Measurements from ENCODE around the gene ZNF148.

Gene ZNF148

DNA sequence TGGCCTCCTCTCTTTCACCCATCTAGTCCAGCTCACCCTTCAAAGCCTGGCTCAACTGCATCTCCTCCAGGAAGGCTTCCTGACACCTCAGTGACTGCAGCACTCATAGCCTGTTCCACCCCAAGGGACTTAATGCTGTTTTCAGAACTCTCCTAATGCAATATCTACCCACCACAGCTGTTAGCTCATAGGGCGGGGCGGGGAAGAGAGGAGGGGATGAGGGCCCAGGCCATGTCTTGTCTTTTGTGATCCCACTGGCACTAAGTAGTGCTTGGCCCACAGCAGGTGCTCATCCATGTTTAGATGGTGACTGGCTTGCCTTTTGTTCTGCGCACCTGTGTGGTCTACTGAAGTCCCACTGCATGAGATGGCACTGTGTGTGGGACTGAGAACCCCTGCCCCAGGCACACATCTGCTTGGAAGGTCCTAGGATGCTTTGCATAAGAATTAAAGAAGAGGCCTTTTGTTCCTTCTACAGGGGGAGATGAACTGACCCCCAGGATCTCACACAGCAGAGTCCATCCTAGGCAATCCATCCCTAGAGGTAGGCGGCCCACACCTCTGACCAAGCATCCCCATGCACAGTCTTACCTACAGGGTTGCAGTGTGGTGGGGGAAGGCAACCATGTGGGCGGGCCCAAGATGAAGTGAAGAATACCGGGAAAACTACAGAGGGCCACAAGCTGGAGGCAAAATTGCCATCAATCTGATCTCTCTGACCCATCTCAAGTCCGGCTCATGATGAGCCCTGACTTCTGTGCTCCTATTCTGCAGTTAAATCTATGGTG, 185.6 kb downstream of the ZNF148 start:
- no peak for DNase-seq (ENCODE audit: low read depth)

DNA sequence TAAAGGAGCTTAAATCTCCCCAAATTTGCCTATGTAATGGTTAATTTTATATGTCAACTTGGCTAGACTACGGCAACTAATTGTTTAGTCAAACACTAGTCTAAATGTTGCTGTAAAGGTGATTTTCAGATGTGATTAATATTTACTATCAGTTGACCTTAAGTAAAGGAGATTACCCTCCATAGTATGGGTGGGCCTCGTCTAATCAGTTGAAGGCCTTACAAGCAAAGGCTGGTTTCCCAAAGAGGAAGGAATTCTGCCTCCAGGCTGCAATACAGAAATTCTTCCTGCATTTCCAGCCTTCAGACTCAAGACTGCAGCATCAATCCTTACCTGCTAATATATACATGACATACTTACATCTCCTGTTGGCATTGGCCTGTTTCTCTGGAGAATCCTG, 186.2 kb downstream of the ZNF148 start:
- DNase-seq (ENCODE audit: low read depth): no peak

DNA sequence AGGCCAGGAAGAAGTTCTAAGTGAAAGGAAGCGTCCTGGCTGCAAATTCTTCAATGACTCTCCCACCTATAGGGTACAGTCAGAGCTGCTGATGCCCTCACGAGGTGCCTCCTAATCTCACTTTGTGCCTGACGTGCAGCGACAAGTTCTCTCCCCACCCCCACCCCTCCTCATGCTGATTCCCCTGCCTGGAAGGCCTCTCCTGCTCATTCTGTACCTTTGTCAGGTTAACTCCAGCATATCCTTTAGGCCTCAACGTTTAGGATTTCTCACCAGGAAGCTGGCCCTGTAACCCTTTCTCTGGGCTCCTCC, 187.6 kb downstream of the ZNF148 start:
- DNase-seq (ENCODE audit: low read depth): no peak

DNA sequence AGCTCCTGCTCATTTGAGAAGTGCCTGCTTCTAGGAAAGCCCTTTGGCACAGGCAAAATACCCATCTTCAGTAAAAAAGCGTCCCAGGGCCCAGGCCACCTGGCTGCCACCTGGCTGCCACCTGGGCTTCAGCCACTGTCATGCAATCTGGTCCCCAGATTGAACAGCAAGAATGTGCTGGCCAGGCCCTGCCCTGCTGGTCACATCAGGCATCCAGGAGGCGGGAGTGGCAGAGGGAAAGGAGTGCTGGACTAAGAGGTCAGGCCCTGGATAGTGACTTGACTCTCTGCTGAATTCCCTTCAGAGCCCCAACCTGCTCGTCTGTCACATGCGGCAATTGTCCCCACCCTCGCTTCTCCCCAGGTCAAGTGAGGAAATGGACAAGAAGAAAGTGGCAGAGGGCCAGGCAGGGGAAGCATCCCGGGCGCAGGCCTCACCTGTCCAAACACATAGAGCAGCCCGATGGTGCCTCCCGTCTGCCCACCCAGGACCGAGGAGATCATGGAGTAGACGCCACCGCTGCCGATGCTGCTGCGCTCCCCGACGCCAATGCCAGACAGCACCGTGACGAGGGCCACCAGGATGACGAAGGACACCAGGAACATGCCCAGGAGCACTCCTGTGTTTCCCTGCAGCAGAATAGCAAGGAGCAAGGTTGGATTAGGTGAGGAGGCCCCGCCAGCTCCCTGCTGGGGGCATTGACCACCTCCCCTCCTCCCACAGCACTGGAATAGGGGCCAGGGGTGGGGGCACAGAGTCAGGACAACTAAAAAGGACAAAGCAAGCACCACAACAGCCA, 188.1 kb downstream of the ZNF148 start:
- no peak for DNase-seq (ENCODE audit: low read depth)

DNA sequence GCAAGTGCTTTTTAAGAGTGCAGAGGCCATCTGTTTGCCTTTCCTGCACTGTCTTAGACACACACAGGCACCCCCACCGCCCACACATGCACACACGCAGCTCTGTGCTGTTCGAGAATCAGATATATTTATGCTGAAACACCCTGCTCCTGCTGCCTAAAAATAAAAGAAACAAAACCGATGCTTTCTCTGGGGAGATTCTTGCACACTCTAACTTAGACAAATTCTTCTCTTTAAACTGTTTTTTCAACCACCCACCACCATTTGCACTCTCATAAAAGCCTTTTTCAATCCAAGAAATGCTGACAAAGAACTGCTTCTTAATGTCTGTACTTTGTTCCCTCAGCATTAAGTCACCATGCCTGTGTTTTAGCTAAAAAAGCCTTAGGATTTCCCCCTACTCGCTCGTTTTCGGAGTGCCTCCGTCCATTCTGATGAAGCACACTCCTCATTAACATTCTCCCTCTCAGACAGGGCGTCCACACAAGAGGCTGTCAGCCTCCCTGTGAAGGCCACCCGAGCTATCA, 188.8 kb downstream of the ZNF148 start:
- no peak for DNase-seq (ENCODE audit: low read depth)

DNA sequence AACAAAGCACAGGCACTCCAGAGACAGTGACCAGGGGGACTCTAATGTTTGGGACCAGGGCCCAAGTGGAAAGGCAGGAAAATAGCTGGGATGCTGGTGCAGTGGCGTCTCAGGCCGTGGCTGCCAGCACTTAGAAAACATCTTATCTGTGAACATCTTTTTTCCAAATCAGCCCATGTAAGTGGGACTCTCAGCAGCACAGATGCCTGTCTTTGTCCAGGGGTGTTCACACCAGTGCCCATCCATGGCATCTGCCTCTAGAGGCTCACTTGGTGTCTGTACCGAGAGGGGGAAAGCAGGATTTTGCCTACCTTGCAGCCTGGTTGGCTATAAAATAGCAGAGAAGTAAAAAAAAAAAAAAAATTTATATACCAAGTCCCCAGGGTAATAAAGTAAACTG, 189.3 kb downstream of the ZNF148 start:
- DNase-seq (ENCODE audit: low read depth): no peak

DNA sequence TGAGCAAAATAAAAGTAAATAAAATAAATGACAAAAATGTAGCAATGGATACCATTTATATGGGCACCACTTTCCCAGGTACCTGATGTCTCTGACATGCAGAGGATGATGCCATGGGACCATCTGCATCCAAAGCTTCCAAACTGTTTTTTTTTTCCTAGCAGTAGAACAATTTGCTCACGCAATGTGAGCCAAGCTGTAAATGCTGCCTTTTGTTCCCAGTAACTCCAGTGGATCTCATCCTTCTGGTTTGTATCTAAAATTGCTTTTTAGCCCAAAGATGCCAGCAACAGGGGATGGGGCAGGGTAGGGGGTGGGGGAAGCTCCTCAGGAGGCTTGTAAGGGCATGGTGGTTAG, 195.3 kb downstream of the ZNF148 start:
- no peak for DNase-seq (ENCODE audit: low read depth)

DNA sequence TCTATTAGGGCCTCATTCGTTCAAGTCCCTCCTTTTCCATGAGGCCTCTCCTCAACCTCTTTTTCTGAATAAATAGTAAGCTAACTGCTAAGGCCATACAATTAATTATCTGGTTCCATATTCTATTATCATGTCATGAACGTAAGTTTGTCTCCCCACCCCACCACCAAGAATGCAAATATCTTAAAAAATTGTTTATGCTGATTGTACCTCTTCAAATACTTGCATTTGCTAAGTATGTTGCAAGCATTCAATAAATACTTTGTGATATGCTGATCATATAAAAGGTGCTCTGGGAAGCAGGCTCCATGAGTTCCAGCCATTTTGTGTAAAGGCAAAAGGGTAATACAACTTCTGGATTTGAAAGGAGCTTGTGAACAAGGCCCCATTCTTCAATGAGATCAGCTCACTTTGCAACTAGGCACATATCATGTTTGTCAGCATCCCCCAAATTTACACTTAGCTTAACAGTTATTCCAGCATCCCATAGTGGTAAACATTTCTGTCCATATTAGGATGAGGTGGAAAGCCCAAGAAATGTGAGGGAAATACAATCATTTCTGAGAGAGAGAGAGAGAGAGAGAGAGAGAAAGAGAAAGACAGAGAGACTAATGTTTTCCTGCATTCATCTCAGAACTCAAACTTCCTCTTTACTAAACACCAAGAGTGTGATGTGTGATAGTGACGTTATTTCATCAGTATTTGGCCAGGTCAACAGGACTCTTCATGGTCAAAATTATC, 195.8 kb downstream of the ZNF148 start:
- no peak for DNase-seq (ENCODE audit: low read depth)

DNA sequence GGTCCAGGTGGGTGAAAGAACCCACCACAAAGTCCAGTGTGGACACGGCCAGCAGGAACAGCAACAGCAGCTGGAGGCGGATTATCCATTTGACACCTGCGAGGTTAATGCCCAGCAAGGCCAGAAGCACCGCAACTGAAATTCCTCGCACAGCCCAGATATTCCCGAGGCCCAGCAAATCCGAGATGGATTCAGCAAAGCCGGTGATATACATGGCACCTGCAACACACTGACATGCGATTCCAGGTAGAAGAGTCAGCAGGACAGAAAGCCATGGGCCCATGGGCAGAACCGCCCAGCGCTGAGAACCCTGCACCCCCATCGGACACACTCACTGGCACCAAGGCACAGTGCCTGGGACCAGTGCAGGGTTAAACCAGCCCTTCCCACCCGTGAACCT, 197.4 kb downstream of the ZNF148 start:
- no peak for DNase-seq (ENCODE audit: low read depth)
